Mesenchymal stem cell (in vitro differentiated cells and primary cell): ENCODE measurements around the gene RPTOR.

Source experiments
- DNase-seq: peaks from one replicate; pipeline ENCODE4 v3.0.0-alpha.2; 2013
- H2AFZ ChIP-seq: one replicate; pipeline ENCODE4 v1.6.1; 2013; ENCODE audit warnings: low read depth, mild to moderate bottlenecking, control low read depth, inconsistent platforms, low read length, moderate library complexity
- H2AK5ac ChIP-seq: 2 replicates; pipeline ENCODE4 v1.6.1; 2013; ENCODE audit warnings: low read length, moderate library complexity, mild to moderate bottlenecking, inconsistent platforms; ENCODE audit not compliant: severe bottlenecking
- H2BK120ac ChIP-seq: one replicate; pipeline ENCODE4 v1.6.1; 2013; ENCODE audit warnings: low read depth, mild to moderate bottlenecking, inconsistent platforms, low read length, moderate library complexity
- H2BK12ac ChIP-seq, 2 experiments: one replicate each; pipeline ENCODE4 v1.6.1; 2013; ENCODE audit warnings: inconsistent platforms in 2 of 2, low read length in 2 of 2, mild to moderate bottlenecking in 2 of 2, moderate library complexity in 2 of 2, control low read depth in 1 of 2
- H2BK15ac ChIP-seq: one replicate; pipeline ENCODE4 v1.6.1; 2013; ENCODE audit warnings: mild to moderate bottlenecking, low read depth, inconsistent platforms; ENCODE audit not compliant: poor library complexity, severe bottlenecking
- H2BK5ac ChIP-seq: 2 replicates; pipeline ENCODE4 v1.6.1; 2013; ENCODE audit warnings: low read depth, mild to moderate bottlenecking, low read length, control low read depth, inconsistent platforms; ENCODE audit not compliant: poor library complexity, severe bottlenecking
- H3K14ac ChIP-seq, 2 experiments: one replicate each; pipeline ENCODE4 v1.6.1; 2013; ENCODE audit warnings: inconsistent platforms in 2 of 2, low read length in 2 of 2, control low read depth in 1 of 2, mild to moderate bottlenecking in 1 of 2, moderate library complexity in 1 of 2
- H3K18ac ChIP-seq, 2 experiments: one replicate each; pipeline ENCODE4 v1.6.1; 2013; ENCODE audit warnings: inconsistent platforms in 2 of 2, low read length in 2 of 2, control low read depth in 1 of 2, low read depth in 1 of 2, mild to moderate bottlenecking in 1 of 2
- H3K23ac ChIP-seq, 2 experiments: one replicate each; pipeline ENCODE4 v1.6.1; 2013; ENCODE audit warnings: inconsistent platforms in 2 of 2, low read length in 2 of 2, mild to moderate bottlenecking in 2 of 2, moderate library complexity in 2 of 2, control low read depth in 1 of 2
- H3K27ac ChIP-seq: 2 replicates; pipeline ENCODE4 v1.5.1; 2013; ENCODE audit warnings: mild to moderate bottlenecking, moderate library complexity, low read length, control low read depth, inconsistent platforms; ENCODE audit not compliant: poor library complexity, severe bottlenecking
- H3K27me3 ChIP-seq, 2 experiments: 2 replicates each; pipeline versions ENCODE4 v1.6.1 to v1.7.0; 2013; ENCODE audit warnings: low read length in 2 of 2, mild to moderate bottlenecking in 2 of 2, moderate library complexity in 2 of 2, control low read depth in 1 of 2, inconsistent platforms in 1 of 2; ENCODE audit not compliant: control insufficient read depth in 1 of 2, insufficient read depth in 1 of 2
- H3K36me3 ChIP-seq, 2 experiments: 2 replicates each; pipeline versions ENCODE4 v1.6.1 to v1.7.0; 2013; ENCODE audit warnings: low read length in 2 of 2, control low read depth in 1 of 2, inconsistent platforms in 1 of 2, low read depth in 1 of 2, mild to moderate bottlenecking in 1 of 2; ENCODE audit not compliant: insufficient read depth in 2 of 2, control insufficient read depth in 1 of 2
- H3K4ac ChIP-seq, 2 experiments: one replicate each; pipeline ENCODE4 v1.6.1; 2013; ENCODE audit warnings: inconsistent platforms in 2 of 2, low read length in 2 of 2, mild to moderate bottlenecking in 2 of 2, moderate library complexity in 2 of 2, control low read depth in 1 of 2, low read depth in 1 of 2
- H3K4me1 ChIP-seq: 2 replicates; pipeline ENCODE4 v1.6.1; 2013; ENCODE audit warnings: low read depth, low read length, control low read depth; ENCODE audit not compliant: control insufficient read depth, insufficient read depth
- H3K4me2 ChIP-seq: 2 replicates; pipeline ENCODE4 v1.6.1; 2013; ENCODE audit warnings: low read length, mild to moderate bottlenecking, inconsistent platforms; ENCODE audit not compliant: poor library complexity, severe bottlenecking
- H3K4me3 ChIP-seq, 2 experiments: 2 replicates each; pipeline versions ENCODE4 v1.5.1 to v1.7.0; 2013; ENCODE audit warnings: low read length in 2 of 2, mild to moderate bottlenecking in 2 of 2, control low read depth in 1 of 2, low read depth in 1 of 2; ENCODE audit not compliant: insufficient read depth in 1 of 2
- H3K79me1 ChIP-seq: replicated peaks from 2 replicates; pipeline ENCODE4 v1.6.1; 2013; ENCODE audit warnings: mild to moderate bottlenecking, control low read depth, low read length, inconsistent platforms; ENCODE audit not compliant: poor library complexity, severe bottlenecking
- H3K9ac ChIP-seq: 2 replicates; pipeline ENCODE4 v1.7.0; 2013; ENCODE audit warnings: mild to moderate bottlenecking, low read length, moderate library complexity
- H3K9me3 ChIP-seq: 2 replicates; pipeline ENCODE4 v1.7.0; 2013; ENCODE audit warnings: mild to moderate bottlenecking, low read length; ENCODE audit not compliant: control insufficient read depth
- H4K8ac ChIP-seq: one replicate; pipeline ENCODE4 v1.6.1; 2013; ENCODE audit warnings: inconsistent platforms, mild to moderate bottlenecking, low read length, moderate library complexity
- H4K91ac ChIP-seq: one replicate; pipeline ENCODE4 v1.6.1; 2013; ENCODE audit warnings: mild to moderate bottlenecking, low read length, inconsistent platforms
- WGBS: methylation state at CpG from one replicate; pipeline ENCODE4 v1.1.7; 2013; ENCODE audit warnings: mixed read lengths; 5-methylcytosine and 5-hydroxymethylcytosine counted together

RPTOR gene

DNA sequence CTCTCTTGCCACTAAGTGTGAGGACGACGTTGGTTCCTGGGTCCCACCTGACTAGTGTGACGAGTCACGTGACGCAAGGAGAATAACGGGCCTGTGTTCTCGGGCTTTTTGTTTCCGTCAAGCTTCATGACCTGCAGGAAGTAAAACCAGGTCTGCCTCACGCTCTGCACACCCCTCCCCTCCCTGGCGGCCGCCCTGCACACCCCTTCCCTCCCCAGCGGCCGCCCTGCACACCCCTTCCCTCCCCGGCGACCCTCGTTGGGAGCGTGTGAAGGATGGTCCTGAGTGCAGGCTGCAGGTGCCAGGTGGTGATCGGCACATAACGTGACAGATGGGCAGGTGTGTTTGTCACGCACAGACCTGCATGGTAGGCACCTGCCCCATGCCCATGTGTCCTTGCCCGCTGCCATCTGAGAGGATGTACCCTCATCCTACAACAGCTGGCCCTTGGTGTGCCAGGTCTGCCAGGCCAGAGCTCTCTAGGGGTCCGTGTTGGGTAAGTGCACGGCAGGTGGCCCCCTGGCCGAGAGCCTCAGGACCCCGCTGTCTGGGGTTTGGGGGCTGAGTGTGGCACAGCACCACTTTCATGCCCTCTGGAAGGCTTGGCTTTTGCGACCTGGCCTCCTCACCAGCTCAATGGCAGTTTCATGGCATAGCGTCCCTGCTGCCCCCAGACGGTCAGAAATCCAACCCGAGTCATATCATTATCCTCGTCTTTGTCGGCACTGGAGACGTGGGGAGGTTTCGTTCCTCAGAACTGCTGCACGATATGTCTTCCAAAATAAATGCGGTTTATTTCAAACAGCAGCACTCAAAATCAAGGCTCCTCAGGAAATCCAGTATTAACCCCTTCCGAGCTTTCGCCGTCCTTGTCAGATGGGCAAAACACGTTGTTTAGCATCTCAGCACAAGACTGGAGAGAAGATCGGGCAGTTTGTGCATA, 255.2 kb downstream of the RPTOR start:
- Histone ChIP-seq H3K4me2 (no peak overlapping the region), H3K4ac (no peak overlapping the region), H3K27me3 (no peaks in the 10 kb centered on the region), H2AK5ac (no peak overlapping the region), H3K79me1 (peaks cover 36% of the 10 kb centered on the region), H3K9me3 (no peaks in the 10 kb centered on the region), H3K23ac (no peak overlapping the region), H4K91ac (peak overlapping the region; percentile 52), H3K4me3 (no peak overlapping the region), H2BK12ac (no peak overlapping the region), H2AFZ (no peak overlapping the region), H3K18ac (peak overlapping the region in 1 of 2 experiments; percentile 24), H3K4me1 (peaks cover 22% of the 10 kb centered on the region), H3K36me3 (peaks cover 7 to 50% of the 10 kb centered on the region in 2 experiments), H3K9ac (no peak overlapping the region), H2BK120ac (no peak overlapping the region), H2BK15ac (no peak overlapping the region), H2BK5ac (no peak overlapping the region), H3K27ac (no peak overlapping the region), H4K8ac (peak overlapping the region; percentile 35), H3K14ac (peak overlapping the region in 1 of 2 experiments; percentile 74)
- WGBS: 94% methylated on average over 40 of the region's 40 CpGs
- no peak for DNase-seq

DNA sequence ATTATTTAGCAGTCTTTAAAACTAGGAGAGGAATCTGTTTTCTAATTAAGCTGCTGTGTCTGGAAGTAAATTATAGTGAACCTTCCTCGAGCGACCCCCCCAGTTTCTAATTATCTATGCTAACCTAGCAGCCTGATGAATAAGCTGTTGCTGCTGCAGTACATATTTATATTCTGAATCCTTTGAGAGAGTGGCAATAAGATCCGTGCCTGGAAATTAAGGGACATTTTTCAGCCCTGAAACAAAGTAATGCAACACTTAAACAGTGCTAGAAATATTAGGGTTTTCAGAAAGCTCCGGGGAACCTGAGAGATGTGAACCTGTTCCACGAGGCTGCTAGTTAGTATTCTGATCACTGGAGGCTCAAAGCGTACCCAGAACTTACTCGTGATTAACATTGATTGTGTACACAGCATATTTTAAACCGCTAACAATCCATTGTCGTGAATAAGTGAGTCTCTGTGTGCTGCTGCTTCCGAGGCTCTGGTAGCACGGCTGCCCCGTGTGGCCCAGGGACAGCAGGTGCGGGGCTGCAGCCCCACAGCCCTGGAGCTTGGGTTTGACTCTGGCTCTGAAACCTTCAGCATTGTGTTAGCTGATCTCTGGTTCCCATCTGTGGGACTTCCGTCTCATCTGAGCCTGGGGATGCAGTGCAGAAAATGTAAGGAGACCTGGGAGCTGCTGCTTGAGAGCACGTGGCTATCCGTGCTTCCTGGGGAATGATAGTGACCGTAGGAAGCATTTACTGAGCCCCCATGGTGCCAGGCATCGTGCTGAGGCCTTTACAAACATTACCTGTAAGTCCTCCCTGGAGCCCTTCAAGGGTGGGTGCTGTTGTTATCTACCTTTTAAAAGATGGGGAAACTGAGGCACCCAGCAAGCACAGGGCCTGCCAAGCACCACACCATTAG, 256.1 kb downstream of the RPTOR start:
- Histone ChIP-seq H3K4me2 (no peak overlapping the region), H3K27me3 (no peaks in the 10 kb centered on the region), H3K4me3 (no peak overlapping the region), H2BK15ac (no peak overlapping the region), H3K4me1 (peaks cover 23% of the 10 kb centered on the region), H3K18ac (peak overlapping the region in 1 of 2 experiments; percentile 18), H2AFZ (no peak overlapping the region), H3K36me3 (peaks cover 7 to 46% of the 10 kb centered on the region in 2 experiments), H2AK5ac (no peak overlapping the region), H4K8ac (no peak overlapping the region), H3K9ac (no peak overlapping the region), H3K79me1 (peaks cover 31% of the 10 kb centered on the region), H3K23ac (no peak overlapping the region), H3K9me3 (peaks cover 2% of the 10 kb centered on the region), H2BK12ac (no peak overlapping the region), H2BK120ac (no peak overlapping the region), H3K4ac (no peak overlapping the region), H3K27ac (no peak overlapping the region), H4K91ac (no peak overlapping the region), H3K14ac (no peak overlapping the region), H2BK5ac (no peak overlapping the region)
- no peak for DNase-seq
- 94% methylated on average over 18 of the region's 18 CpGs for WGBS

DNA sequence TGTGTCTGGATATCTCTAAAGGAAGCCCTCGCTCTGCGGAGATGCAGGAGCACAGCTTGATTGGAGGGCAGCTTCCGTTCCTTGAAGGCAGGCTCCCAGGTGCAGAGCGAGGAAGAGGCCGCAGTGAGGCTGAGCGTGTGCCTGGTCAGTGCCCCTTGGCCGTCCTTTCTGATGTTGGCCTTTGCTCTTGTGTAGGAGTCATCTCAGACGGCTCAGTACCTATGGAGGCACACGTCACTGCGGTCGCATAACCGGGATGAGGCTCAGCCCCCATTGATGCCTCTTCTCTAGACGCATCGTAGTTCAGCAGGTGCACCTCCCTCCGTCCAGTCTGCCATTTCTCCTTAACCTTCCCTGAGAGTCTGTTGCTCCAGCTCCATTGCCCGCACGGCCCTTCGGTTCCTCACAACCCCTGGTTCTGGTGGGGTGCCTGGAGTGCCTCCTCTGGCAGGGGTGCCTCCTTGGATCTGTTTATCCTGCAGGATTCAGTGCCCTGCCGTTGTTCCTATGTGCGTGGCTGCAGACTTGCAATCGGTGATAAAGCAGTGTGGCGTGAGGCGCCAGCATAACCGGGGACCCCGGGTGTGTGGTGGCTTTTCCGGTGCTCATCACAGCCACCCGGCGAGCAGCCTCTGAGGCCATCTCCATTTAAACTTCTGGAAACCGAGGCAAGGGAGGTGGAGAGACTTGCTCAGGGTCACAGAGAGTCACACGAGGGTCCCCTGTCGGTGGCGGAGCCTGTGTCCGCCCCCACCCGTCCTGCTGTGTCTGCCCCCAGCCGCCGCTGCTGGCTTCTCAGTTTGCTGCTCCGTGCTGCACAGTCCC, 258.2 kb downstream of the RPTOR start:
- Histone ChIP-seq H3K4me1 (peaks cover 19% of the 10 kb centered on the region), H3K18ac (no peak overlapping the region), H3K23ac (no peak overlapping the region), H3K27ac (no peak overlapping the region), H4K91ac (no peak overlapping the region), H4K8ac (no peak overlapping the region), H3K9ac (no peak overlapping the region), H2AK5ac (no peak overlapping the region), H3K4me3 (no peak overlapping the region), H3K27me3 (no peaks in the 10 kb centered on the region), H3K4ac (peak overlapping the region in 1 of 2 experiments; percentile 12), H2BK15ac (no peak overlapping the region), H3K14ac (no peak overlapping the region), H2BK120ac (no peak overlapping the region), H2BK12ac (peak overlapping the region in 1 of 2 experiments; percentile 22), H3K9me3 (peaks cover 18% of the 10 kb centered on the region), H2BK5ac (no peak overlapping the region), H2AFZ (no peak overlapping the region), H3K36me3 (peaks cover 5 to 37% of the 10 kb centered on the region in 2 experiments), H3K4me2 (no peak overlapping the region), H3K79me1 (peaks cover 27% of the 10 kb centered on the region)
- 96% methylated on average over 37 of the region's 37 CpGs for WGBS
- no peak for DNase-seq
